Vagina (tissue), 2 donors: ENCODE measurements around the gene CFAP100.

Experiments
- POLR2A ChIP-seq, 2 donors: fragments of 450-650 bp; IDR thresholded peaks; one replicate each; pipeline ENCODE4 v1.6.1; 2017; ENCODE audit warnings: antibody characterized with exemption in 2 of 2, mild to moderate bottlenecking in 2 of 2, moderate library complexity in 2 of 2
- TF ChIP-seq, protein P1 (sequence below), 3 experiments: fragments of 450-650 bp in 2 of 3; fragments of 200-600 bp in 1 of 3; sonication (generic) in 1 of 3; IDR thresholded peaks; one replicate each; pipeline ENCODE4 v1.5.1; 2017 to 2019; ENCODE audit warnings: antibody characterized with exemption in 3 of 3, mild to moderate bottlenecking in 2 of 3, moderate library complexity in 2 of 3

- TF ChIP-seq, protein P1, sequence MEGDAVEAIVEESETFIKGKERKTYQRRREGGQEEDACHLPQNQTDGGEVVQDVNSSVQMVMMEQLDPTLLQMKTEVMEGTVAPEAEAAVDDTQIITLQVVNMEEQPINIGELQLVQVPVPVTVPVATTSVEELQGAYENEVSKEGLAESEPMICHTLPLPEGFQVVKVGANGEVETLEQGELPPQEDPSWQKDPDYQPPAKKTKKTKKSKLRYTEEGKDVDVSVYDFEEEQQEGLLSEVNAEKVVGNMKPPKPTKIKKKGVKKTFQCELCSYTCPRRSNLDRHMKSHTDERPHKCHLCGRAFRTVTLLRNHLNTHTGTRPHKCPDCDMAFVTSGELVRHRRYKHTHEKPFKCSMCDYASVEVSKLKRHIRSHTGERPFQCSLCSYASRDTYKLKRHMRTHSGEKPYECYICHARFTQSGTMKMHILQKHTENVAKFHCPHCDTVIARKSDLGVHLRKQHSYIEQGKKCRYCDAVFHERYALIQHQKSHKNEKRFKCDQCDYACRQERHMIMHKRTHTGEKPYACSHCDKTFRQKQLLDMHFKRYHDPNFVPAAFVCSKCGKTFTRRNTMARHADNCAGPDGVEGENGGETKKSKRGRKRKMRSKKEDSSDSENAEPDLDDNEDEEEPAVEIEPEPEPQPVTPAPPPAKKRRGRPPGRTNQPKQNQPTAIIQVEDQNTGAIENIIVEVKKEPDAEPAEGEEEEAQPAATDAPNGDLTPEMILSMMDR (IDR thresholded peaks at IDR 0.05), result no peak
- TF ChIP-seq POLR2A (IDR thresholded peaks at IDR 0.05), result no peak
Observed at GRCh38 chr3:126450219-126450618, 55.5 kb downstream of the CFAP100 start.
